ENCODE results near the gene TNPO2. TPM values are rescaled to one million over a fixed set of nuclear protein-coding genes. Genes with fewer than 3 reads are reported as not detected.

TNPO2 gene
- total RNA-seq, 1 donor from 2014 or later = 42.7 TPM

GRCh38 chr19:12667731-12668302, 55.9 kb downstream of the TNPO2 start:
- intact Hi-C loops (cut with DNase I) = no loop called here
- no peak overlapping the region for H3K27ac ChIP-seq
- no peak for DNase-seq

GRCh38 chr19:12666265-12667048, 57.3 kb downstream of the TNPO2 start, which contains the start of the genes MAN2B1 and WDR83:
Gene MAN2B1, minus strand, starts transcription at chr19:12666742. Its CDS starts 41 bp downstream, at chr19:12666701.
Gene WDR83, plus strand, starts transcription at chr19:12666807. Its CDS starts 2,984 bp downstream, at chr19:12669791.
- ATAC-seq (peak; percentile 88 to 89), DNase-seq (peak; percentile 83)
- H3K4me1 ChIP-seq = peaks cover 50% of the 10 kb centered on the region
- peak within 1 kb of the TSS; percentile 95 for H3K4me3 ChIP-seq
- H3K27ac ChIP-seq = peak within 1 kb of the TSS; percentile 79
- H3K27me3 ChIP-seq (ENCODE audit: low read depth) = no peaks in the 10 kb centered on the region
- TF ChIP-seq CTCF (IDR thresholded peaks at IDR 0.05) = no peak
- peaks cover 44% of the 10 kb centered on the region for H3K36me3 ChIP-seq
- intact Hi-C loops (cut with DNase I) = no loop called here
- no peaks in the 10 kb centered on the region for H3K9me3 ChIP-seq

More at GRCh38 chr19:12667731-12668302, 55.9 kb downstream of the TNPO2 start:
- no peak for ATAC-seq
- Histone ChIP-seq H3K4me3 (peak overlapping the region; percentile 95), H3K4me1 (peaks cover 50% of the 10 kb centered on the region), H3K9me3 (no peaks in the 10 kb centered on the region), H3K36me3 (peaks cover 38% of the 10 kb centered on the region), H3K27me3 (ENCODE audit: low read depth) (no peaks in the 10 kb centered on the region)
- no peak for TF ChIP-seq CTCF (IDR thresholded peaks at IDR 0.05)

GRCh38 chr19:12665671-12666264, 58.0 kb downstream of the TNPO2 start:
- peaks cover 51% of the 10 kb centered on the region for H3K36me3 ChIP-seq
- no peak for TF ChIP-seq CTCF (IDR thresholded peaks at IDR 0.05)
- H3K27ac ChIP-seq = peak overlapping the region; percentile 79
- ATAC-seq (peak in 1 of 2 donors; percentile 5), DNase-seq (no peak)
- intact Hi-C loops (cut with DNase I) = no loop called here
- H3K9me3 ChIP-seq = no peaks in the 10 kb centered on the region
- H3K4me3 ChIP-seq = peak overlapping the region; percentile 83
- H3K4me1 ChIP-seq = peaks cover 49% of the 10 kb centered on the region
- no peaks in the 10 kb centered on the region for H3K27me3 ChIP-seq (ENCODE audit: low read depth)

- Histone ChIP-seq H3K4me1 (peaks cover 43% of the 10 kb centered on the region), H3K27me3 (ENCODE audit: low read depth) (no peaks in the 10 kb centered on the region), H3K36me3 (peaks cover 57% of the 10 kb centered on the region), H3K4me3 (peak overlapping the region; percentile 83), H3K9me3 (no peaks in the 10 kb centered on the region), H3K27ac (peak overlapping the region; percentile 79)
- TF ChIP-seq CTCF (IDR thresholded peaks at IDR 0.05) = no peak
- peak; percentile 87 for DNase-seq
- ATAC-seq = peak; percentile 30 to 65
- intact Hi-C loops (cut with DNase I) = no loop called here
These were observed 58.5 kb downstream of the TNPO2 start for GRCh38 chr19:12665281-12665573.

GRCh38 chr19:12664406-12665280, 59.1 kb downstream of the TNPO2 start:
- Histone ChIP-seq H3K9me3 (no peaks in the 10 kb centered on the region), H3K27ac (no peak overlapping the region), H3K36me3 (peaks cover 62% of the 10 kb centered on the region), H3K4me1 (peaks cover 39% of the 10 kb centered on the region), H3K4me3 (no peak overlapping the region), H3K27me3 (ENCODE audit: low read depth) (no peaks in the 10 kb centered on the region)
- ATAC-seq (no peak), DNase-seq (no peak)
- no peak for TF ChIP-seq CTCF (IDR thresholded peaks at IDR 0.05)
- intact Hi-C loops (cut with DNase I) = no loop called here

Measured in lower lobe of right lung (tissue), 2 donors.